NT2/D1 (cell line): ENCODE measurements around the gene IL1RN.

Experiments used
- SUZ12 ChIP-seq: IDR thresholded peaks from 2 replicates; pipeline ENCODE4 v1.6.1; 2011; ENCODE audit not compliant: insufficient read length, insufficient read depth; ENCODE audit errors: extremely low read depth
- YY1 ChIP-seq: IDR thresholded peaks from 2 replicates; pipeline ENCODE4 v1.6.1; 2011; ENCODE audit not compliant: insufficient read length, insufficient read depth
- ZNF274 ChIP-seq: IDR thresholded peaks from 2 replicates; pipeline ENCODE4 v1.6.1; 2011; ENCODE audit warnings: mild to moderate bottlenecking, low read depth, low read length

- TF ChIP-seq YY1 = no peak
- no peak for TF ChIP-seq SUZ12
- TF ChIP-seq ZNF274 = no peak
These were observed 29.4 kb upstream of the IL1RN start for GRCh38 chr2:113098041-113098440.
